ENCODE measurements around the gene NDUFS2. TPM values are rescaled to one million over a fixed set of nuclear protein-coding genes. Genes with fewer than 3 reads are reported as not detected.
"Not testable (repeated sequence)": the region's sequence is repeated elsewhere in the genome, so short reads cannot be mapped to it uniquely, and the experiment has no call there.

The NDUFS2 gene
- polyA plus RNA-seq, 1 donor from 2014 or later = 71.3 TPM

DNA sequence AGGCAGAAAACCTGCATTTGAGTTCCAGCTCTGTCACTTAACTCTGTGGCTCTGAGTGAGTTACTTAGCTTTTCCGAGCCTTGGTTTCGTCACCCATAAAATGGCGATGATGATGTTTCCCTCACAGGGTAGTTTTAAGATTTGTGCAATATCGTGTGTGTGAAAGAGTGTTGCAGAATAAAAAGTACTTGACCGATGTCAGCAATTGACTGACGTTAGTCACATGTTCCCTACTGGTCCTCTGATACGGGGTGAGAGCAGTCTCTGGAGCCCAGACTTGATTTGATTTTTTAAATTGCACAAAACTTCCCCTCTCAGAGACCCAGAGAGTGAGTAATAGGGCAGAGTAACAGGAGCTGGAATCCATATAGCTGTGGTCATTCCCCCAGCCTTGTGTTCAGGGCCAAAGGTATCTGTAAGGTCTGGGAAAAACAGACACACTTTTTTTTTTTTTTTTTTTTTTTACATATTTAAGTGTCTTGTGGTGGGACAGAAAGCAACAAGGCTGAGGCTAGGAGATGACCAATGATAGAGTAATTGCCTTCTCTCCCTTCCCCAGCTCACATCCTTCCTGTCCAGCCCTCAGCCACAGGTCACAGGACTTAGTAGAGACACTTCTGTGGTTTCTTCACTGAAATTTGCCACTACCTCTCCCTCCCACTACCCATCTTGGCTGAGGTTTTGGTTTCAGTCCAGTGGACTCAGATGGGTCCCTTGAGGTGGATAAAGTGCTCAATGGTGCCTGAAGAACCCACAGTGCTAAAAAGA, 15.0 kb downstream of the NDUFS2 start:
- Mint-ChIP-seq H3K4me3 (peak overlapping the region in 1 of 4 donors; percentile 61), H3K9me3 (peaks cover 0 to 2% (median 0%) of the 10 kb centered on the region in 3 donors), H3K27me3 (peaks cover 24% of the 10 kb centered on the region), H3K4me1 (peaks cover 12 to 22% (median 18%) of the 10 kb centered on the region in 3 donors), H3K36me3 (peaks cover 14% of the 10 kb centered on the region), H3K27ac (peak overlapping the region in 2 of 3 donors; percentile 40 to 58)

DNA sequence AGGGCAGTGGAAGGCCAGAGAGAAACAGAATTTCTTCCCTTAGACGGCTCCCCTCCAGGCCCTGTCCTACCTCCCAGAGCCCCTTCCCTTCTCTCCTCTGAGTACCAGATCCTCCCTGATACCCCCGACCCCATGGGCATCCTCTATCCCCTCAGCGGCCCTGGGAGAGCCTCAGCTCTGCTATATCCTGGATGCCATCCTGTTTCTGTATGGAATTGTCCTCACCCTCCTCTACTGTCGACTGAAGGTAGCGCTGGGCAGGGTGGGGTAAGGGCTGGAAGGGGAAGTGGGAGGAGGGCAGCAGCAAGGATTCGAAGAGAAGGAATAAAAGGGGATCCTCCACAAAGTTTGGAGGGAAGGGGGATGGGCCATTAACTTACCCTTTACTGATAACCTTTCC, 15.7 kb downstream of the NDUFS2 start:
- Mint-ChIP-seq H3K27ac (peak overlapping the region in 1 of 3 donors; percentile 40), H3K4me1 (peaks cover 12 to 22% (median 18%) of the 10 kb centered on the region in 3 donors), H3K9me3 (peaks cover 0 to 2% (median 0%) of the 10 kb centered on the region in 3 donors), H3K36me3 (peaks cover 13% of the 10 kb centered on the region), H3K27me3 (peaks cover 30% of the 10 kb centered on the region), H3K4me3 (peak overlapping the region in 1 of 4 donors; percentile 61)

DNA sequence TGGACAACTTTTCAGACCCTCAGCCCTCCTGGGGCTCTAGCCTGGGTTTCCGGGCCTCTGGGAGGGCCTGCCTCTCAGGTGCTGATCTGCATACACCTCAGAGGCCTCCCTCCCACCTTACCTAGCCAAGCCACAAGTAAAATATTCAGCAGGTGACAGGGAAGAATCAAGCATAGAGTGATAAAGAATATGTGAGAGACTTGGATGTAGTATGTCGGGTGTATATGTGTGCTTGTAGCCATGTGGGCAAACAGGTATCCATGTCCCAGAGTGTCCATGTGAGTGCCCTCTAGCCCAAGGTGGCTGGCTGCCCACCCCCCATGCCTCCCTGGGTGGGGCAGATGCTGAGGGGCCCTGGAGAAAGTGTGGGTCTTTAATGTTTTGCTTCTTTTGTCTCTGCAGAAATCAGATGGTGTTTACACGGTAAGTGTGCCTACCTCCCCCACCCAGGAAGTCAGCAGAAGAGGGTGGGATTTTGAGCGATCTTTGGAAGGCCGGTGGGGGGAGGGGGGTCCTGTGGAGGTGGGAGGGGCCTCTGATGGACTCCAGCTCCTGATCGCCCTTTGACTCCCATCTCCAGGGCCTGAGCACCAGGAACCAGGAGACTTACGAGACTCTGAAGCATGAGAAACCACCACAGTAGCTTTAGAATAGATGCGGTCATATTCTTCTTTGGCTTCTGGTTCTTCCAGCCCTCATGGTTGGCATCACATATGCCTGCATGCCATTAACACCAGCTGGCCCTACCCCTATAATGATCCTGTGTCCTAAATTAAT, 16.3 kb downstream of the NDUFS2 start:
- peaks cover 0 to 2% (median 0%) of the 10 kb centered on the region in 3 donors for H3K9me3 Mint-ChIP-seq
- H3K27ac Mint-ChIP-seq = peak overlapping the region in 1 of 3 donors; percentile 63
- H3K27me3 Mint-ChIP-seq = peaks cover 35% of the 10 kb centered on the region
- H3K36me3 Mint-ChIP-seq = peaks cover 8% of the 10 kb centered on the region
- H3K4me3 Mint-ChIP-seq = no peak overlapping the region
- H3K4me1 Mint-ChIP-seq = peaks cover 12 to 22% (median 18%) of the 10 kb centered on the region in 3 donors

DNA sequence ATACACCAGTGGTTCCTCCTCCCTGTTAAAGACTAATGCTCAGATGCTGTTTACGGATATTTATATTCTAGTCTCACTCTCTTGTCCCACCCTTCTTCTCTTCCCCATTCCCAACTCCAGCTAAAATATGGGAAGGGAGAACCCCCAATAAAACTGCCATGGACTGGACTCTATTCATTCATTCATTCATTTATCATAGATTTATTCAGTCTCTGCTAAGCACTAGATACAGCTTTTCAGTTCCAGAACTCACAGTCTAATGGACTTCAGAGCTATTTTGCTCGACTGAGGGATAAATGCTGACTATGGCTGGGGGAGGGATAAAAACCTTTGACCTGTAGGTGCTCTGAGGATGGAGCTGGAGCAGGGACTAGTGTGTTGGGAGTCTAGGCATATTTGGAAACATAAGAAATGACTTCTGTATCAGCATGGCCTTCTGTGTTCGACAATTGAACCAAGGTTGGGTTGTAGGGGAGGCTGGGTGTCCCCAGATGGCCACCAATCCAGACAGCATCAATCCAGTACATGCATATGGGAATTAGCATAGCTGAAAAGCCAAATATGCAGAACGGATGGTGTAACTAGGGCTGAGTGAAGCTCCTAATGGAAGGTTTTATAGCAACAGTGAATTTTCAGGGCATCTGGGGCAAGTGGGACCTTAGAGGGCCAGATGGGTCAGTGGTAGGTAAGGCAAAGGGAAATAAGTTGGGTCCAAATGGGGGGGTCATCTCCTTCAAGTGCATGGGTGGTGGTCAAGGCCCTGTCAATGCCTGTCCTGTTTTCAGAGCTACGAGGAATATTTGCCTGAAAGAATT, 17.1 kb downstream of the NDUFS2 start:
- Mint-ChIP-seq H3K27ac (no peak overlapping the region), H3K4me3 (no peak overlapping the region), H3K9me3 (peaks cover 0 to 2% (median 0%) of the 10 kb centered on the region in 3 donors), H3K36me3 (peaks cover 3% of the 10 kb centered on the region), H3K27me3 (peaks cover 39% of the 10 kb centered on the region), H3K4me1 (peaks cover 11 to 22% (median 18%) of the 10 kb centered on the region in 3 donors)

DNA sequence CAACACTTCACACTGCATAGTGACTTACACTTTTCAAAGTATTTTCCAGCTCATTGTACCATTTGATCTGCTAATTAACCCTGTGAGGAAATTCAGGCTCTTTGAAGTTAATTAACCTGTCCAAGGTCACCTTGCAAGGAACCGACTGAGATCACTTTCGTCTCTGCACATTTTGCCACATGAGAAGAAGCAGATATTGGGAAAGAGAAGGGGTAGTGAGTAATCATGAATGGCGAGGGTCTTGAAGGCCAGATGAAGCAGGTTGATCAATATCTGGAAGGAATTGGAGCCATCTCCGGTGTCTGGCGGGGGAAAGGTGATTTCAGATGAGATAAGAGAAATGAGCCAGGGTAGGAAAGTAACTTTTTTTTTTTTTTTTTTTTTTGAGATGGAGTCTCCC, 17.8 kb downstream of the NDUFS2 start:
- peaks cover 11 to 22% (median 18%) of the 10 kb centered on the region in 3 donors for H3K4me1 Mint-ChIP-seq
- no peak overlapping the region for H3K4me3 Mint-ChIP-seq
- H3K27me3 Mint-ChIP-seq = peaks cover 37% of the 10 kb centered on the region
- no peak overlapping the region for H3K27ac Mint-ChIP-seq
- peaks cover 0 to 2% (median 0%) of the 10 kb centered on the region in 3 donors for H3K9me3 Mint-ChIP-seq
- peaks cover 2% of the 10 kb centered on the region for H3K36me3 Mint-ChIP-seq

DNA sequence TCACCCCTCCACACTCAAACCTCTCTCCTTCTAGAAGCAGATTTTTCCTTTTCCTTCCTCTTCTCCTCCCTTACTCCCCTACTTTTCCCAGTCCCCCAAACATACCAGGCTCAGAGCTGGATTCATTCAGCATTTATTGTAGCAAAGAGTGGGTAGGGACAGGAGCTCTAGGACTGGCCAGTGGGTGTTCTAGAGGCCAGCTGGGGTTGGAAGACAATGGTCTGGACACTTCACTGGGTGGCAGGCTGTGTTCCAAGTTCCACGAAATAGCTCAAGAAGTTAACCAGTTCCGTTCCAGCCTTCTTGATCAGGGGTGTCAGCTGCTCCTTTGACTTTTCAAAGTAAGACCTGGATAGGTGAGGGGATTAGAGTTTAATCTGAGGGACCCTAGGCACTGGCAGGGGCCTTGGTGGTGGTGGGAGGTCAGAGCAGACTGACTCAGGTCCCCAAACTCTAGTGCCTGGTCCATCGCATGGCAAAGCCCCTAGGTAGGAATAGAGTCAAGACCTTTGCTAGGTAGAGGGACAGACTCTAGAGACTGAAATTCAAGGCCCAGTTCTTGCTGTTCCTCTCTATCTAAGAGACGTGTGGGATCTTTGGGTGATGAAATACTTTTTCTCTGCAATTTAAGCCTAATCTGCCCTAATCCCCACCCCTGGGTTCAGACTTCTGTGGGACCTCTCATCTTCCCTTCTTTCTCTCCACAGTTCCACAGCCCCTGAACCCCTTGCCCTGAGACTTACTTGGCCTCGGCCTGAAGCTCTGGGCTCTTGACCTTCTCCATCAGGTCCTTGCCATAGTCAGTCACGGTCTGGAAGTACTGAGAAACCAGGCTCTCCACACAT, 20.2 kb downstream of the NDUFS2 start:
- Mint-ChIP-seq H3K36me3 (peaks cover 2% of the 10 kb centered on the region), H3K27me3 (peaks cover 31% of the 10 kb centered on the region), H3K4me3 (no peak overlapping the region), H3K4me1 (peaks cover 20 to 29% (median 23%) of the 10 kb centered on the region in 3 donors), H3K27ac (no peak overlapping the region), H3K9me3 (peaks cover 0 to 2% (median 0%) of the 10 kb centered on the region in 3 donors)

DNA sequence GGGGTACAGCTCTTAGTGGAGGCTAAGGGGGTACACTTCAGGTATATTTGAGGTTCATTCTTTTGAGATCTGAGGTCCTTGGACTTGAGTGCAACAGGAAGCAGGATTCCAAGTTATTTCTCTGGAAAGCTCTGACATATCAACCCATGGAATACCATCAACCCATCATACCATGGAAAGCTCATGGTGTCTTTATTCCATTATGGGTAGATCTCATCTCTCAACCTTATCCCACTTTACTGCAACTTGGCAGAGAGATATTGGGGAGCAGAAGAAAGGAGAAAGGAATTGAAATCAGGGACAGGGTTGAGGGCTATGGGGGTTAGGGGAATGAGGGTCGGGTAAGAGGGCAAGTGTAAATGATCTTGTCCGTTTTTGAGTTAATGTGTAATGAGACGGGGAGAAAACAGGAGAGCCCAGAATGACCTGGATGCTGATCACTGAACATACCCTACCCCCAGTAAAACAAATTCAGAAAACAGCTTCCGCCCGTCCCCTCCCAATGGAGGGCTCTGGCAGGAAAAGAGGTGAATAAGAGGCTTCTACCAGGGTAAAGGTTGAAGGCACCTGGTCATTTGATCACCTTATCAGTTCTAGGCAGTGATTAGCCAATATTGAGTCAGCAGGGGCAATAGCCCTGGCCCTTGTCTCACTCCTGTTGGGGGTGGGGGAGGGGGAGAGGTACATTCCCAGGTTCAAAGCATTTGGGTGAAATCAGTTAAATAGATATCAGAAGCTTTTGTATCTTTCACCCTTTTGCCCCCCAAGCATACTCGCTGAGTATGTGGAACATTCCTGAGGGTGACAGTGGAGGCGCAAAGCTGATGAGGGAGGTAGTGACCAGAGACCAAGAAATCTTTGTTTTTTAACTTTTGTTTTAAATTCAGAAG, 21.9 kb downstream of the NDUFS2 start:
- Mint-ChIP-seq H3K36me3 (peaks cover 6% of the 10 kb centered on the region), H3K27me3 (peaks cover 26% of the 10 kb centered on the region), H3K4me3 (no peak overlapping the region), H3K9me3 (peaks cover 0 to 2% (median 0%) of the 10 kb centered on the region in 3 donors), H3K27ac (no peak overlapping the region), H3K4me1 (peaks cover 19 to 23% (median 22%) of the 10 kb centered on the region in 3 donors)

DNA sequence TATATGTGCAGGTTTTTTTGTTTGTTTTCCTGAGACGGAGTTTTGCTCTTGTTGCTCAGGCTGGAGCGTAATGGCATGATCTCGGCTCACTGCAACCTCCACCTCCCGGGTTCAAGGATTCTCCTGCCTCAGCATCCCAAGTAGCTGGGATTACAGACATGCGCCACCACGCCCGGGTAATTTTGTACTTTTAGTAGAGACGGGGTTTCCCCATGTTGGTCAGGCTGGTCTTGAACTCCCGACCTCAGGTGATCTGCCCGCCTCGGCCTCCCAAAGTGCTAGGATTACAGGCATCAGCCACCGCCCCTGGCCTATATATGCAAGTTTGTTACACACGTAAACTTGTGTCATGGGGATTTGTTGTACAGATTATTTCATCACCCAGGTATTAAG, 22.5 kb downstream of the NDUFS2 start:
- H3K27ac Mint-ChIP-seq, H3K4me3 Mint-ChIP-seq, H3K9me3 Mint-ChIP-seq, H3K36me3 Mint-ChIP-seq: not testable (repeated sequence)
- peaks cover 26% of the 10 kb centered on the region for H3K27me3 Mint-ChIP-seq
- peaks cover 18 to 23% (median 22%) of the 10 kb centered on the region in 3 donors for H3K4me1 Mint-ChIP-seq

DNA sequence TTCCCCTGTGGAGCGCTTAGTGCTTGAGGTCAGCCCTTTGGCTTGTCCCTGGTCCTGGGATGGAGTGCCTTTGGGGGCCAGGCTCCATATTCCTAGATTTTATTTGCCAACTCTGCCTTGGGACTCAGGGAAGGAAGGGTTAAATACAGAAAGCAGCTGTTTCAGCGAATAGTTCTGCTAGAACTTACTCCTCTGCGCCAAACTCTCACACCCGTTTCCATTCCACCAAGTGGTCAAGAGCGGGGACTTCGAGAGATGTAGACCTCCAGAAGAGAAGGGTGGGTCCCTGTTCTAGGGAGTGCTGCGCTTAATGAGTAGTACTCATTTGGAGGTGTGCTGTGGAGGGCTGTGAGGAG, 23.0 kb downstream of the NDUFS2 start:
- peak overlapping the region in 2 of 3 donors; percentile 70 to 91 for H3K27ac Mint-ChIP-seq
- H3K4me3 Mint-ChIP-seq = peak overlapping the region in 3 of 4 donors; percentile 82 to 100 (median 99)

DNA sequence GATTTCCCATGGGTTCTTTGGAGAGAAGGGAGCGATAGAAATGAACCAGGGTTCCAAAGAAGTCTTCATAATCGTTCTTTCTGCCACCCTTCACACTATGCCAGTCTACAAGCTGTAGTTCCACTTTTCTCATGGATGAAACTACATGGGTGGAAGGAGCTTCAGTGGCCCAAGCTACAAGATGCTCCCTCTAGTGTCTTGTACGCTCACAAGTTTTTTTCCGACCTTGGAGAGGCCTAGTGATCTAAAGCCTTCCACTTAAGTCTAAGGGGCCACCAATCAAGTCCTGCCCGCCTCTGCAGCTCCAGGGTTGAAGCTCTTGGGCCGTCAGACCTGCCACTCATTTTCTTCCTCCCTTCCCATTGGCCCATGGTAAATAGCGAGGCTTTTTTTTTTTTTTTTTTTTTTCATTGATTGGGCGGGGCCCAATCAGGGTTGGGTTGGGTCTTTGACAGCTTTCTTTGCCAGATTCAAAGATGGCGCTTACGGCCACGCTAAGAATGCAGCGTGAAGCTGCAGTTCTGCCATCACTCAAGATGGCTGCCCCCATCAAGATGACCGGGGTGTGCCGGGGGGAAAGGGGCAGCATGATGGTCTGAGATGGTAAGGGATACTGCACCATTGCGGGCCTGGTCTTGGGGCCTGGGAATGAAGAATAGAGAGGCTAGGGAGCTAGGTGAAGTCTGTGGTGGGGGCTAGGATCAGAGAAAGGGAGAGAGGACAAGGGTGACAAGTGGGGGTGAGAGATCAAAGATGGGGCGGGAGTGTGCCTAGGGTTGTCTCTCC, 23.6 kb downstream of the NDUFS2 start, which contains the start of gene TOMM40L:
TOMM40L (plus strand) TSS at position 527 of the 786 bp plus-strand sequence. CDS start 430 bp downstream, outside the sequence.
- Mint-ChIP-seq H3K4me3 (peak within 1 kb of the TSS; percentile 82 to 100 (median 98)), H3K4me1 (peaks cover 18 to 23% (median 22%) of the 10 kb centered on the region in 3 donors), H3K9me3 (no peaks in the 10 kb centered on the region), H3K36me3 (peaks cover 6% of the 10 kb centered on the region), H3K27me3 (peaks cover 20% of the 10 kb centered on the region), H3K27ac (peak within 1 kb of the TSS; percentile 70 to 91 (median 90))

More for the DNA sequence above, 23.0 kb downstream of the NDUFS2 start:
- Mint-ChIP-seq H3K9me3 (no peaks in the 10 kb centered on the region), H3K27me3 (peaks cover 24% of the 10 kb centered on the region), H3K36me3 (peaks cover 6% of the 10 kb centered on the region), H3K4me1 (peaks cover 18 to 23% (median 22%) of the 10 kb centered on the region in 3 donors)

DNA sequence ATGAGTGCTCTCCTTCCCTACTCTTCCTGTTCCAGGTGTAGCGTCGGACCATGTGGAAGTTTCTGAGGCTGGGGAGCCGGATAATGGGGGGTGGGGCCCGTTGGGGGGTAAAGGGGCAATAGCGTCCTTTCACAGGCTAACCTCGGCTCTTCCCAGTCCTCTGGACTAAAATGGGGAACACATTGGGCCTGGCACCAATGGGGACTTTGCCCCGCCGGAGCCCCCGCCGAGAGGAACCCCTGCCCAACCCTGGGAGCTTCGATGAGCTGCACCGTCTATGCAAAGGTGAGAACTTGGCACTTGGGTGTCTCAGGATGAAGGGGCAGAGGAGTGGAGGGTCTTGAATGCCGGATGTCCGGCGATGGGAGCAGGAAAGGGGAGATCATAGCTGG, 24.1 kb downstream of the NDUFS2 start:
- Mint-ChIP-seq H3K4me3 (peak overlapping the region; percentile 82 to 100 (median 98)), H3K4me1 (peaks cover 18 to 23% (median 22%) of the 10 kb centered on the region in 3 donors), H3K36me3 (peaks cover 6% of the 10 kb centered on the region), H3K27me3 (peaks cover 18% of the 10 kb centered on the region), H3K27ac (peak overlapping the region in 2 of 3 donors; percentile 70 to 90), H3K9me3 (no peaks in the 10 kb centered on the region)

DNA sequence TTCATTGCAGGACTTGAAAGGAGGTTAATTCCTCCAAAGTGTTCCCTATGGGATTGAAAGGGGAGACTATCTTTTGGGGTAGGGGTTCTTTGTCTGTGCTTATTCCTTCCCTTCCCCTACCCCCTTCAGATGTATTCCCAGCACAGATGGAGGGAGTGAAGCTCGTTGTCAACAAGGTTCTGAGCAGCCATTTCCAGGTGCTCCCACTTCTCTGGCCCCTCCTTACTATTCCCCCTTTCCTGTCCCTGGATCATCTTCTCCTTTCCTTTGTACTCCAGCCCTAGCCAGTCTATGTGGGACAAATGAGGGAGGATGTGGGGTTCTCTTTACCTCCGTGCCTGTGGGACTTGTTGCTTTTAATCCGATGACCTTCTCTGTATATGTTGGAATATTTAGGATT, 24.6 kb downstream of the NDUFS2 start:
- no peak overlapping the region for H3K27ac Mint-ChIP-seq
- peaks cover 18 to 23% (median 22%) of the 10 kb centered on the region in 3 donors for H3K4me1 Mint-ChIP-seq
- no peaks in the 10 kb centered on the region for H3K9me3 Mint-ChIP-seq
- H3K4me3 Mint-ChIP-seq = peak overlapping the region; percentile 67 to 91 (median 72)
- peaks cover 18% of the 10 kb centered on the region for H3K27me3 Mint-ChIP-seq
- peaks cover 6% of the 10 kb centered on the region for H3K36me3 Mint-ChIP-seq
